Ovary (tissue), 3 donors: ENCODE results near the gene RPLP2.

Experiments used
- CTCF ChIP-seq, 3 donors: fragments of 450-650 bp in 2 of 3; fragments of 200-600 bp in 1 of 3; IDR thresholded peaks; one replicate each; pipeline versions ENCODE4 v1.5.1 to v1.8.0; 2016 to 2022; ENCODE audit warnings: antibody characterized with exemption in 3 of 3, mild to moderate bottlenecking in 1 of 3
- POLR2A ChIP-seq: fragments of 450-650 bp; IDR thresholded peaks from one replicate; pipeline ENCODE4 v1.6.1; 2017; ENCODE audit warnings: antibody characterized with exemption, mild to moderate bottlenecking, moderate library complexity
- donor health status: DM: no; HTN: no; CAD: no.

DNA sequence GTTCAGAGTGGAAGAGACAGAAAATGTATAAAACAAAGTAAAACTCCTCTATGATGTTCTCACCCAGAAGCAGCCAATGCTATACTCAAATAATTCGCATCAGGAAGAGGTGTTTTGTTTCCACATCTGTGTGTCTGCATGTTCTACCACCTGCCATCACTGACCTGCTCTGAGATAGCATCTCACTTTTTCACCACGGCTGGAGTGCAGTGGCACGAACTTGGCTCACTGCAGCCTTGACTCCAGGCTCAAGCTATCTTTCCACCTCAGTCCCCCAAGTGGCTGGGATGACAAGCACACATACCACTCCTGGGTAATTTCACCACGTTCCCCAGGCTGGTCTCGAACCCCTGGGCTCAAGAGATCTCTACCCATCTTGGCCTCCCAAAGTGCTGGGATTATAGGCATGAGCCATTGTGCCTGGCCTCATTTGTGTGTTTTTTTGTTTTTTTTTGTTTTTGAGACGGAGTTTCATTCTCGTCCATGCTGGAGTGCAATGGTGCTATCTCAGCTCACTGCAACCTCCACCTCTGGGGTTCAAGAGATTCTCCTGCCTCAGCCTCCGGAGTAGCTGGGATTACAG, 48.1 kb upstream of the RPLP2 start:
- TF ChIP-seq CTCF (IDR thresholded peaks at IDR 0.05) (no peak), POLR2A (no peak)
